Astrocyte of the hippocampus (primary cell): ENCODE data around the gene UBL4A.
"Not testable (repeated sequence)": the region's sequence is repeated elsewhere in the genome, so short reads cannot be mapped to it uniquely, and the experiment has no call there.

Experiments
- DNase-seq: peaks from one replicate; pipeline ENCODE4 v3.0.0; 2011; ENCODE audit warnings: low read depth, low spot score

UBL4A gene

GRCh38 chrX:154508384-154508745 lies 21.9 kb upstream of the UBL4A start:
- no peak for DNase-seq

- DNase-seq: no peak
Measured at GRCh38 chrX:154507673-154508383, 21.4 kb upstream of the UBL4A start.

- DNase-seq: no peak
Measured at GRCh38 chrX:154506483-154507332, 20.3 kb upstream of the UBL4A start.

- peak; percentile 34 for DNase-seq
Measured at GRCh38 chrX:154505734-154506133, 19.3 kb upstream of the UBL4A start.

GRCh38 chrX:154502989-154503388 lies 16.6 kb upstream of the UBL4A start:
- DNase-seq: no peak

GRCh38 chrX:154502098-154502497 lies 15.7 kb upstream of the UBL4A start:
- no peak for DNase-seq

GRCh38 chrX:154501423-154501822 lies 15.0 kb upstream of the UBL4A start:
- DNase-seq: not testable (repeated sequence)

- not testable (repeated sequence) for DNase-seq
Measured at GRCh38 chrX:154496591-154497137, 10.2 kb upstream of the UBL4A start.

- DNase-seq: no peak
Measured at GRCh38 chrX:154495472-154495922, 9.1 kb upstream of the UBL4A start.

GRCh38 chrX:154494715-154495114 lies 8.3 kb upstream of the UBL4A start:
- DNase-seq: no peak

GRCh38 chrX:154490414-154491083 lies 4.1 kb upstream of the UBL4A start, which contains the start of gene SLC10A3:
Gene SLC10A3, minus strand, starts transcription at chrX:154490629. Its CDS starts 1,689 bp downstream, at chrX:154488940.
- DNase-seq: peak; percentile 96

GRCh38 chrX:154490021-154490413 lies 3.6 kb upstream of the UBL4A start:
- DNase-seq: peak; percentile 68

GRCh38 chrX:154489182-154489581 lies 2.8 kb upstream of the UBL4A start:
- no peak for DNase-seq

- DNase-seq: no peak
Measured at GRCh38 chrX:154488336-154489075, 2.1 kb upstream of the UBL4A start.

GRCh38 chrX:154487518-154488290 lies 1.3 kb upstream of the UBL4A start:
- DNase-seq: no peak

- DNase-seq: peak; percentile 46
Measured at GRCh38 chrX:154486052-154486395, 391 bp downstream of the UBL4A start.

GRCh38 chrX:154485150-154486051 lies 1.0 kb downstream of the UBL4A start:
- DNase-seq: no peak

GRCh38 chrX:154484255-154485149 lies 1.9 kb downstream of the UBL4A start:
- no peak for DNase-seq
